ENCODE results near the gene RNF220. TPM values are rescaled to one million over a fixed set of nuclear protein-coding genes. Genes with fewer than 3 reads are reported as not detected.

RNF220 gene
- total and polyA plus RNA-seq, 2 experiments from 2014 or later: 77.2 to 117 TPM

GRCh38 chr1:44415013-44415412, 10.0 kb downstream of the RNF220 start:
- no peaks in the 10 kb centered on the region for H3K9me2 ChIP-seq (replicated peaks; ENCODE audit: insufficient read depth)
- H2AFZ ChIP-seq: no peak overlapping the region
- no peak overlapping the region for H3K4me2 ChIP-seq
- no peak overlapping the region for H3K27ac ChIP-seq
- no peak for DNase-seq (ENCODE audit: low spot score)
- H3K36me3 ChIP-seq (replicated peaks; ENCODE audit: insufficient read depth, low read depth): no peaks in the 10 kb centered on the region
- H3K4me3 ChIP-seq: no peak overlapping the region
- TF ChIP-seq EZH2phosphoT487 (IDR thresholded peaks at IDR 0.05; ENCODE audit: low read depth, severe bottlenecking, unreplicated experiment): no peak
- H3K4me1 ChIP-seq (ENCODE audit: insufficient read depth): peaks cover 16% of the 10 kb centered on the region
- H3K27me3 ChIP-seq: peaks cover 98% of the 10 kb centered on the region
- no peaks in the 10 kb centered on the region for H4K20me1 ChIP-seq (ENCODE audit: insufficient read depth, poor library complexity, severe bottlenecking)
- WGBS (ENCODE audit: low lambda C conversion rate, missing lambda C conversion rate): 70% methylated on average over 9 of the region's 9 CpGs
- no peaks in the 10 kb centered on the region for H3K79me2 ChIP-seq
- no peaks in the 10 kb centered on the region for H3K9me3 ChIP-seq (ENCODE audit: low read depth)

GRCh38 chr1:44416408-44416807, 11.4 kb downstream of the RNF220 start:
- no peaks in the 10 kb centered on the region for H3K9me3 ChIP-seq (ENCODE audit: low read depth)
- H3K36me3 ChIP-seq (replicated peaks; ENCODE audit: insufficient read depth, low read depth): no peaks in the 10 kb centered on the region
- WGBS (ENCODE audit: low lambda C conversion rate, missing lambda C conversion rate): 87% methylated on average over 7 of the region's 7 CpGs
- no peak overlapping the region for H3K27ac ChIP-seq
- no peak overlapping the region for H3K4me3 ChIP-seq
- no peaks in the 10 kb centered on the region for H3K79me2 ChIP-seq
- no peaks in the 10 kb centered on the region for H3K9me2 ChIP-seq (replicated peaks; ENCODE audit: insufficient read depth)
- peaks cover 97% of the 10 kb centered on the region for H3K27me3 ChIP-seq
- no peak overlapping the region for H3K4me2 ChIP-seq
- H2AFZ ChIP-seq: no peak overlapping the region
- H4K20me1 ChIP-seq (ENCODE audit: insufficient read depth, poor library complexity, severe bottlenecking): no peaks in the 10 kb centered on the region
- TF ChIP-seq EZH2phosphoT487 (IDR thresholded peaks at IDR 0.05; ENCODE audit: low read depth, severe bottlenecking, unreplicated experiment) (no peak), CTCF (IDR thresholded peaks at IDR 0.05; ENCODE audit: poor library complexity) (no peak), EZH2 (IDR thresholded peaks at IDR 0.05; ENCODE audit: borderline replicate concordance) (no peak)
- DNase-seq (ENCODE audit: low spot score): no peak
- H3K4me1 ChIP-seq (ENCODE audit: insufficient read depth): peaks cover 16% of the 10 kb centered on the region

DNA sequence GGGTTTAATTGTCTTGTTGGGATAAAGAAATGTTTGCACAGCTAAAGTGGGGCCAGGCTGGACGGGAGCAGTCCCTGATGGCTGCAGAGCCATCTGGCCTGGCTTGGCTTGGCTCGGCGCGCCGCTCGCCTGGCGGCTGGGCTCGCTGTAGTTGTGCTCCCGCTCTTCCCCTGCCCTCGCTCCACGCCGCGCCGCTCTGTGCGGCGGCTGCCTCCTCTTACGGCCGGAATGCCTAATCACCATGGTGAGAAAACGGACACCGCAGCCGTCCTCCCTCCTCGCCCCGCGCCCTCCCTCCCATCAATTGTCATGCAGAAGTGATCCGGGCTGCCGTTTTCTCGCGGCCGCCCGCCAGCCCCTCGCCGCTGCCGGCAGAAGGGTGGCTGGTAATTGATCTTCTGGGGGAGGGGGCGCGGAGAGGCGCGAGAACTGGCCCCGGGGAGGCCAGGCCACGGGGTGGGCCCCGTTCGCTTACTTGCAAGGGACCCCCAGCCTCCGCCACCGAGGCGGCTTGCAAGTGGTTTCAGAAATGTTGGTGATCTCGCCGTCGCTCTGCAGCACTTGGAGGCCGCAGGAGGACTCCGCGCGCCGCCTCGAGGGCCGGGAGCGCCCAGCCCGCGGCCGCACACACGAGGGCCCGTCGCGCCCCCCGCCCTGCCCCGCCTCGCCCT, 12.4 kb downstream of the RNF220 start:
- Histone ChIP-seq H3K4me2 (peak overlapping the region; percentile 94), H3K79me2 (no peaks in the 10 kb centered on the region), H3K27me3 (peaks cover 96% of the 10 kb centered on the region), H3K36me3 (replicated peaks; ENCODE audit: insufficient read depth, low read depth) (no peaks in the 10 kb centered on the region), H3K27ac (no peak overlapping the region), H3K4me3 (peak overlapping the region; percentile 13), H3K9me3 (ENCODE audit: low read depth) (no peaks in the 10 kb centered on the region), H3K9me2 (replicated peaks; ENCODE audit: insufficient read depth) (no peaks in the 10 kb centered on the region), H3K4me1 (ENCODE audit: insufficient read depth) (peaks cover 16% of the 10 kb centered on the region), H2AFZ (peak overlapping the region; percentile 52), H4K20me1 (ENCODE audit: insufficient read depth, poor library complexity, severe bottlenecking) (no peaks in the 10 kb centered on the region)
- WGBS (ENCODE audit: low lambda C conversion rate, missing lambda C conversion rate): 4% methylated on average over 32 of the region's 65 CpGs
- no peak for TF ChIP-seq EZH2 (IDR thresholded peaks at IDR 0.05; ENCODE audit: borderline replicate concordance)
- TF ChIP-seq EZH2phosphoT487 (IDR thresholded peaks at IDR 0.05; ENCODE audit: low read depth, severe bottlenecking, unreplicated experiment): peak; percentile 87
- DNase-seq (ENCODE audit: low spot score): peak; percentile 54

GRCh38 chr1:44418022-44418673, 13.1 kb downstream of the RNF220 start:
- Histone ChIP-seq H3K9me3 (ENCODE audit: low read depth) (no peaks in the 10 kb centered on the region), H3K27ac (no peak overlapping the region), H3K4me3 (peak overlapping the region; percentile 13), H4K20me1 (ENCODE audit: insufficient read depth, poor library complexity, severe bottlenecking) (no peaks in the 10 kb centered on the region), H3K9me2 (replicated peaks; ENCODE audit: insufficient read depth) (no peaks in the 10 kb centered on the region), H3K4me2 (peak overlapping the region; percentile 94), H3K36me3 (replicated peaks; ENCODE audit: insufficient read depth, low read depth) (no peaks in the 10 kb centered on the region), H3K4me1 (ENCODE audit: insufficient read depth) (peaks cover 16% of the 10 kb centered on the region), H2AFZ (peak overlapping the region; percentile 52), H3K79me2 (no peaks in the 10 kb centered on the region), H3K27me3 (peaks cover 96% of the 10 kb centered on the region)
- WGBS (ENCODE audit: low lambda C conversion rate, missing lambda C conversion rate): 4% methylated on average over 35 of the region's 46 CpGs
- no peak for DNase-seq (ENCODE audit: low spot score)
- TF ChIP-seq EZH2 (IDR thresholded peaks at IDR 0.05; ENCODE audit: borderline replicate concordance) (peak; percentile 94), EZH2phosphoT487 (IDR thresholded peaks at IDR 0.05; ENCODE audit: low read depth, severe bottlenecking, unreplicated experiment) (peak; percentile 36), CTCF (IDR thresholded peaks at IDR 0.05; ENCODE audit: poor library complexity) (no peak)
